ENCODE measurements around the gene CARD19. TPM values are rescaled to one million over a fixed set of nuclear protein-coding genes. Genes with fewer than 3 reads are reported as not detected.

CARD19 gene
- total and polyA plus RNA-seq, 9 of the 15 experiments (the other 6 are each of a cell fraction or from before 2014, with no cell fraction given), result 0.90 to 34.9 (median 14.6) TPM

GRCh38 chr9:93138171-93138764 lies 42.3 kb downstream of the CARD19 start (continued):
- TF ChIP-seq PRDM10 (IDR thresholded peaks at IDR 0.05; ENCODE audit: partially characterized antibody), result no peak
- no peak for TF ChIP-seq ZBTB9 (CRISPR knock-in tag; IDR thresholded peaks at IDR 0.05)
- TF ChIP-seq GABPA (tag; conservative IDR thresholded peaks at IDR 0.05; ENCODE audit: low read depth), result no peak

Data from K562 (cell line).